H1 (cell line): ENCODE measurements around the gene EPB41L2. TPM values are rescaled to one million over a fixed set of nuclear protein-coding genes. Genes with fewer than 3 reads are reported as not detected.

ENCODE experiments used
- NRF1 ChIP-seq: IDR thresholded peaks from 2 replicates; pipeline ENCODE4 v1.6.1; 2011; ENCODE audit warnings: mild to moderate bottlenecking, low read depth, low read length, improper control_type of control experiment
- polyA plus RNA-seq, 7 experiments: library from polyadenylated mRNA; depleted of rRNA in 3 of 7; stranded (reverse) in 5 of 7; unstranded in 2 of 7; fragments of >200 nt in 5 of 7; fragments of 200-250 nt in 2 of 7; gene quantifications; 1 replicate in 5 of 7; 2 replicates in 1 of 7; 4 replicates in 1 of 7; pipeline versions ENCODE4 v1.2.1 to v1.2.3, GENCODE V29; 2011 to 2013; ENCODE audit warnings: missing spikeins in 2 of 7, mixed read lengths in 2 of 7
- total RNA-seq: library from RNA; stranded (reverse); fragmentation: NEBNext Ultra II Directional; extraction: Animal tissue kit (Norgen Biotek cat#: 25700); gene quantifications from 2 replicates; pipeline ENCODE4 v1.2.1, GENCODE V29; 2021

EPB41L2 gene
- total and polyA plus RNA-seq, 2 of the 8 experiments (the other 6 are each of a cell fraction or from before 2014, with no cell fraction given), result 22.5 to 123 TPM

GRCh38 chr6:131082335-131082734, 19.3 kb upstream of the EPB41L2 start (continued):
- TF ChIP-seq NRF1, result no peak
